SK-N-SH treated with all-trans-retinoic acid at 6 μM for 48 hours (cell line): ENCODE measurements around the gene ORM2.
"Not testable (repeated sequence)": the region's sequence is repeated elsewhere in the genome, so short reads cannot be mapped to it uniquely, and the experiment has no call there.

Source experiments
- ARNTL ChIP-seq: fragments of 450-650 bp; formaldehyde crosslinking; IDR thresholded peaks from 2 replicates; pipeline ENCODE4 v1.5.0; 2020; ENCODE audit warnings: low read depth, mild to moderate bottlenecking, moderate library complexity, borderline replicate concordance
- GLIS3 ChIP-seq: fragments of 250-450 bp; sonication (Bioruptor Pico); IDR thresholded peaks from 2 replicates; pipeline ENCODE4 v1.5.0; 2020; ENCODE audit warnings: mild to moderate bottlenecking, moderate library complexity
- RARB ChIP-seq: fragments of 250-450 bp; sonication (Bioruptor Pico); IDR thresholded peaks from 2 replicates; pipeline ENCODE4 v1.8.0; 2021; ENCODE audit warnings: mild to moderate bottlenecking, moderate library complexity
- TCF4 ChIP-seq: fragments of 250-450 bp; sonication (Bioruptor Pico); IDR thresholded peaks from 2 replicates; pipeline ENCODE4 v1.8.0; 2021; ENCODE audit warnings: mild to moderate bottlenecking, moderate library complexity, borderline replicate concordance
- ZFP3 ChIP-seq: fragments of 250-450 bp; sonication (Bioruptor Pico); IDR thresholded peaks from 2 replicates; pipeline ENCODE4 v1.5.0; 2020; ENCODE audit warnings: mild to moderate bottlenecking, moderate library complexity
- ZNF70 ChIP-seq: fragments of 450-650 bp; formaldehyde crosslinking; IDR thresholded peaks from 2 replicates; pipeline ENCODE4 v1.5.0; 2020; ENCODE audit warnings: mild to moderate bottlenecking, moderate library complexity
- ZNF8 ChIP-seq: fragments of 450-650 bp; formaldehyde crosslinking; IDR thresholded peaks from 2 replicates; pipeline ENCODE4 v1.5.0; 2020; ENCODE audit warnings: mild to moderate bottlenecking, moderate library complexity
- TF ChIP-seq, protein P1 (sequence below): fragments of 250-450 bp; sonication (Bioruptor Pico); IDR thresholded peaks from 2 replicates; pipeline ENCODE4 v1.5.1; 2020; ENCODE audit warnings: low read depth, mild to moderate bottlenecking, moderate library complexity
- TF ChIP-seq, protein P2 (sequence below): fragments of 250-450 bp; sonication (Bioruptor Pico); IDR thresholded peaks from 2 replicates; pipeline ENCODE4 v1.8.0; 2021; ENCODE audit warnings: low read depth, mild to moderate bottlenecking, moderate library complexity, borderline replicate concordance
- TF ChIP-seq, protein P3 (sequence below): fragments of 250-450 bp; sonication (Bioruptor Pico); IDR thresholded peaks from 2 replicates; pipeline ENCODE4 v1.5.0; 2020; ENCODE audit warnings: mild to moderate bottlenecking, moderate library complexity
- TF ChIP-seq, protein P4 (sequence below): fragments of 250-450 bp; sonication (Bioruptor Pico); IDR thresholded peaks from 2 replicates; pipeline ENCODE4 v1.8.0; 2020; ENCODE audit warnings: mild to moderate bottlenecking, moderate library complexity, borderline replicate concordance

DNA sequence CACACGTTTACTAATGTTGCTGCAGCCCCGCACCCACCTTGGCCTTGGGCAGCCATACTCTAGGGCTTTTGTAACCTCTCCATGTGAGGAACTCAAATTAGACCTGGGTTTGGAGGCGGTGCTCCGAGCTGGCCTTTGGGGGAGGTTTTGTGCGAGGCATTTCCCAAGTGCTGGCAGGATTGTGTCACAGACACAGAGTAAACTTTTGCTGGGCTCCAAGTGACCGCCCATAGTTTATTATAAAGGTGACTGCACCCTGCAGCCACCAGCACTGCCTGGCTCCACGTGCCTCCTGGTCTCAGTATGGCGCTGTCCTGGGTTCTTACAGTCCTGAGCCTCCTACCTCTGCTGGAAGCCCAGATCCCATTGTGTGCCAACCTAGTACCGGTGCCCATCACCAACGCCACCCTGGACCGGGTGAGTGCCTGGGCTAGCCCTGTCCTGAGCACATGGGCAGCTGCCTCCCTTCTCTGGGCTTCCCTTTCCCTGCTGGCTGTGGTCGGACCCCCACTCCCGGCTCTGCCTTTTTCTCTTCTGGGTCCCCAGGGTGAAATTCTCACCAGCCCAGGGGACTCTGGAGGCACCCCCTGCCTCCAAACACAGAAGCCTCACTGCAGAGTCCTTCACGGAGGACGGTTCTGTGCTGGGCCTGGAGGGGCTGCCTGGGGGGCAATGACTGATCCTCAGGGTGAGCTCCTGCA is 6.7 kb upstream of the ORM2 start, which contains the start of gene ORM1:
- TF ChIP-seq, protein P1, sequence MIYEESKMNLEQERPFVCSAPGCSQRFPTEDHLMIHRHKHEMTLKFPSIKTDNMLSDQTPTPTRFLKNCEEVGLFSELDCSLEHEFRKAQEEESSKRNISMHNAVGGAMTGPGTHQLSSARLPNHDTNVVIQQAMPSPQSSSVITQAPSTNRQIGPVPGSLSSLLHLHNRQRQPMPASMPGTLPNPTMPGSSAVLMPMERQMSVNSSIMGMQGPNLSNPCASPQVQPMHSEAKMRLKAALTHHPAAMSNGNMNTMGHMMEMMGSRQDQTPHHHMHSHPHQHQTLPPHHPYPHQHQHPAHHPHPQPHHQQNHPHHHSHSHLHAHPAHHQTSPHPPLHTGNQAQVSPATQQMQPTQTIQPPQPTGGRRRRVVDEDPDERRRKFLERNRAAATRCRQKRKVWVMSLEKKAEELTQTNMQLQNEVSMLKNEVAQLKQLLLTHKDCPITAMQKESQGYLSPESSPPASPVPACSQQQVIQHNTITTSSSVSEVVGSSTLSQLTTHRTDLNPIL (CRISPR knock-in tag) = not testable (repeated sequence)
- TF ChIP-seq, protein P2, sequence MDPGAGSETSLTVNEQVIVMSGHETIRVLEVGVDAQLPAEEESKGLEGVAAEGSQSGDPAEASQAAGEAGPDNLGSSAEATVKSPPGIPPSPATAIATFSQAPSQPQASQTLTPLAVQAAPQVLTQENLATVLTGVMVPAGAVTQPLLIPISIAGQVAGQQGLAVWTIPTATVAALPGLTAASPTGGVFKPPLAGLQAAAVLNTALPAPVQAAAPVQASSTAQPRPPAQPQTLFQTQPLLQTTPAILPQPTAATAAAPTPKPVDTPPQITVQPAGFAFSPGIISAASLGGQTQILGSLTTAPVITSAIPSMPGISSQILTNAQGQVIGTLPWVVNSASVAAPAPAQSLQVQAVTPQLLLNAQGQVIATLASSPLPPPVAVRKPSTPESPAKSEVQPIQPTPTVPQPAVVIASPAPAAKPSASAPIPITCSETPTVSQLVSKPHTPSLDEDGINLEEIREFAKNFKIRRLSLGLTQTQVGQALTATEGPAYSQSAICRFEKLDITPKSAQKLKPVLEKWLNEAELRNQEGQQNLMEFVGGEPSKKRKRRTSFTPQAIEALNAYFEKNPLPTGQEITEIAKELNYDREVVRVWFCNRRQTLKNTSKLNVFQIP = not testable (repeated sequence)
- TF ChIP-seq ARNTL; ZNF70 (CRISPR knock-in tag); ZNF8 (CRISPR knock-in tag); TCF4 (CRISPR knock-in tag); RARB (CRISPR knock-in tag); ZFP3 (CRISPR knock-in tag); GLIS3 (CRISPR knock-in tag): not testable (repeated sequence)
- TF ChIP-seq, protein P3, sequence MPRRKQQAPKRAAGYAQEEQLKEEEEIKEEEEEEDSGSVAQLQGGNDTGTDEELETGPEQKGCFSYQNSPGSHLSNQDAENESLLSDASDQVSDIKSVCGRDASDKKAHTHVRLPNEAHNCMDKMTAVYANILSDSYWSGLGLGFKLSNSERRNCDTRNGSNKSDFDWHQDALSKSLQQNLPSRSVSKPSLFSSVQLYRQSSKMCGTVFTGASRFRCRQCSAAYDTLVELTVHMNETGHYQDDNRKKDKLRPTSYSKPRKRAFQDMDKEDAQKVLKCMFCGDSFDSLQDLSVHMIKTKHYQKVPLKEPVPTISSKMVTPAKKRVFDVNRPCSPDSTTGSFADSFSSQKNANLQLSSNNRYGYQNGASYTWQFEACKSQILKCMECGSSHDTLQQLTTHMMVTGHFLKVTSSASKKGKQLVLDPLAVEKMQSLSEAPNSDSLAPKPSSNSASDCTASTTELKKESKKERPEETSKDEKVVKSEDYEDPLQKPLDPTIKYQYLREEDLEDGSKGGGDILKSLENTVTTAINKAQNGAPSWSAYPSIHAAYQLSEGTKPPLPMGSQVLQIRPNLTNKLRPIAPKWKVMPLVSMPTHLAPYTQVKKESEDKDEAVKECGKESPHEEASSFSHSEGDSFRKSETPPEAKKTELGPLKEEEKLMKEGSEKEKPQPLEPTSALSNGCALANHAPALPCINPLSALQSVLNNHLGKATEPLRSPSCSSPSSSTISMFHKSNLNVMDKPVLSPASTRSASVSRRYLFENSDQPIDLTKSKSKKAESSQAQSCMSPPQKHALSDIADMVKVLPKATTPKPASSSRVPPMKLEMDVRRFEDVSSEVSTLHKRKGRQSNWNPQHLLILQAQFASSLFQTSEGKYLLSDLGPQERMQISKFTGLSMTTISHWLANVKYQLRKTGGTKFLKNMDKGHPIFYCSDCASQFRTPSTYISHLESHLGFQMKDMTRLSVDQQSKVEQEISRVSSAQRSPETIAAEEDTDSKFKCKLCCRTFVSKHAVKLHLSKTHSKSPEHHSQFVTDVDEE (CRISPR knock-in tag) = not testable (repeated sequence)
- TF ChIP-seq, protein P4, sequence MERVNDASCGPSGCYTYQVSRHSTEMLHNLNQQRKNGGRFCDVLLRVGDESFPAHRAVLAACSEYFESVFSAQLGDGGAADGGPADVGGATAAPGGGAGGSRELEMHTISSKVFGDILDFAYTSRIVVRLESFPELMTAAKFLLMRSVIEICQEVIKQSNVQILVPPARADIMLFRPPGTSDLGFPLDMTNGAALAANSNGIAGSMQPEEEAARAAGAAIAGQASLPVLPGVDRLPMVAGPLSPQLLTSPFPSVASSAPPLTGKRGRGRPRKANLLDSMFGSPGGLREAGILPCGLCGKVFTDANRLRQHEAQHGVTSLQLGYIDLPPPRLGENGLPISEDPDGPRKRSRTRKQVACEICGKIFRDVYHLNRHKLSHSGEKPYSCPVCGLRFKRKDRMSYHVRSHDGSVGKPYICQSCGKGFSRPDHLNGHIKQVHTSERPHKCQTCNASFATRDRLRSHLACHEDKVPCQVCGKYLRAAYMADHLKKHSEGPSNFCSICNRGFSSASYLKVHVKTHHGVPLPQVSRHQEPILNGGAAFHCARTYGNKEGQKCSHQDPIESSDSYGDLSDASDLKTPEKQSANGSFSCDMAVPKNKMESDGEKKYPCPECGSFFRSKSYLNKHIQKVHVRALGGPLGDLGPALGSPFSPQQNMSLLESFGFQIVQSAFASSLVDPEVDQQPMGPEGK = not testable (repeated sequence)
